CD4-positive, CD25-positive, alpha-beta regulatory T cell (primary cell): ENCODE data around the gene ILKAP. TPM values are rescaled to one million over a fixed set of nuclear protein-coding genes. Genes with fewer than 3 reads are reported as not detected.
A peak's percentile ranks its signal among the peaks of the same experiment; 100 is the strongest.

Source experiments
- ATAC-seq, 2 donors: fragments of 150-1000 bp; cut with Tn5 transposase; one replicate each; pipeline ENCODE4 v1.10.0; 2021; ENCODE audit warnings: low read depth in 2 of 2, moderate number of reproducible peaks in 2 of 2, moderate library complexity in 1 of 2
- DNase-seq, 3 donors: peaks; one replicate each; pipeline versions ENCODE4 v3.0.0 to v3.0.0-alpha.2; 2012 to 2022; ENCODE audit warnings: mixed read lengths in 1 of 3
- H3K27ac ChIP-seq: one replicate; pipeline ENCODE4 v1.7.0; 2013; ENCODE audit warnings: mild to moderate bottlenecking, low read length; ENCODE audit not compliant: insufficient read depth, poor library complexity, severe bottlenecking
- H3K27me3 ChIP-seq: one replicate; pipeline ENCODE4 v1.7.0; 2013; ENCODE audit warnings: low read length; ENCODE audit not compliant: control insufficient read depth, insufficient read depth
- H3K36me3 ChIP-seq: one replicate; pipeline ENCODE4 v1.7.0; 2013; ENCODE audit warnings: mild to moderate bottlenecking, low read length, moderate library complexity; ENCODE audit not compliant: control insufficient read depth, insufficient read depth
- H3K4me1 ChIP-seq: 2 replicates; pipeline ENCODE4 v1.7.0; 2013; ENCODE audit warnings: mild to moderate bottlenecking, low read length; ENCODE audit not compliant: insufficient read depth, control insufficient read depth, poor library complexity, severe bottlenecking
- H3K4me3 ChIP-seq: one replicate; pipeline ENCODE4 v1.7.0; 2013; ENCODE audit warnings: low read depth, mild to moderate bottlenecking, low read length, moderate library complexity
- H3K9me3 ChIP-seq, 2 experiments: 1 replicate in 1 of 2; 2 replicates in 1 of 2; pipeline ENCODE4 v1.7.0; 2013; ENCODE audit warnings: low read length in 2 of 2, mild to moderate bottlenecking in 1 of 2, moderate library complexity in 1 of 2; ENCODE audit not compliant: control insufficient read depth in 2 of 2
- H3K27ac Mint-ChIP-seq, 3 donors: one replicate each; pipeline ENCODE4 v1.8.0; 2020 to 2022; ENCODE audit warnings: mild to moderate bottlenecking in 3 of 3, mixed read lengths in 3 of 3, moderate library complexity in 2 of 3
- H3K27me3 Mint-ChIP-seq: one replicate; pipeline ENCODE4 v1.8.0; 2022; ENCODE audit warnings: mild to moderate bottlenecking, mixed read lengths
- H3K36me3 Mint-ChIP-seq: one replicate; pipeline ENCODE4 v1.8.0; 2020; ENCODE audit warnings: mixed read lengths
- H3K4me1 Mint-ChIP-seq, 4 donors: one replicate each; pipeline ENCODE4 v1.8.0; 2020 to 2022; ENCODE audit warnings: mixed read lengths in 4 of 4, mild to moderate bottlenecking in 1 of 4
- H3K4me3 Mint-ChIP-seq, 4 donors: one replicate each; pipeline ENCODE4 v1.8.0; 2020 to 2022; ENCODE audit warnings: mild to moderate bottlenecking in 4 of 4, mixed read lengths in 4 of 4, moderate library complexity in 3 of 4
- H3K9me3 Mint-ChIP-seq, 7 donors: one replicate each; pipeline ENCODE4 v1.8.0; 2020 to 2022; ENCODE audit warnings: mixed read lengths in 7 of 7, mild to moderate bottlenecking in 3 of 7, moderate library complexity in 2 of 7
- polyA plus RNA-seq, 4 donors: library from polyadenylated mRNA; unstranded; fragments of 300-500 nt; fragmentation: Illumina TruSeq; gene quantifications; one replicate each; pipeline ENCODE4 v1.2.3, GENCODE V29; 2021
- total RNA-seq: library from RNA; stranded (reverse); gene quantifications from one replicate; pipeline ENCODE4 v1.2.3, GENCODE V29; 2022

ILKAP gene
- total and polyA plus RNA-seq, 5 donors from 2014 or later: 39.7 to 122 (median 50.7) TPM

- ATAC-seq (no peak), DNase-seq (no peak)
- Mint-ChIP-seq H3K9me3 (peaks cover 0 to 1% (median 0%) of the 10 kb centered on the region in 7 donors), H3K4me3 (no peak overlapping the region), H3K27ac (no peak overlapping the region), H3K27me3 (peaks cover 42% of the 10 kb centered on the region), H3K36me3 (peaks cover 3% of the 10 kb centered on the region), H3K4me1 (peaks cover 0 to 12% (median 2%) of the 10 kb centered on the region in 4 donors)
- Histone ChIP-seq H3K27ac (no peak overlapping the region), H3K4me3 (no peak overlapping the region), H3K9me3 (no peaks in the 10 kb centered on the region), H3K36me3 (peaks cover 7% of the 10 kb centered on the region), H3K27me3 (no peaks in the 10 kb centered on the region), H3K4me1 (peaks cover 6% of the 10 kb centered on the region)
Observed at GRCh38 chr2:238163481-238164198, 39.9 kb downstream of the ILKAP start.

- Mint-ChIP-seq H3K9me3 (peaks cover 0 to 1% (median 0%) of the 10 kb centered on the region in 7 donors), H3K36me3 (no peaks in the 10 kb centered on the region), H3K4me1 (peaks cover 0 to 12% (median 2%) of the 10 kb centered on the region in 4 donors), H3K4me3 (no peak overlapping the region), H3K27ac (no peak overlapping the region), H3K27me3 (peaks cover 42% of the 10 kb centered on the region)
- peaks cover 2% of the 10 kb centered on the region for H3K36me3 ChIP-seq
- no peak for DNase-seq
- H3K27ac ChIP-seq: no peak overlapping the region
- H3K9me3 ChIP-seq: no peaks in the 10 kb centered on the region
- ATAC-seq: no peak
- H3K27me3 ChIP-seq: no peaks in the 10 kb centered on the region
- H3K4me1 ChIP-seq: peaks cover 6% of the 10 kb centered on the region
- no peak overlapping the region for H3K4me3 ChIP-seq
Observed at GRCh38 chr2:238162846-238163441, 40.6 kb downstream of the ILKAP start.

- H3K9me3 Mint-ChIP-seq: peaks cover 0 to 1% (median 0%) of the 10 kb centered on the region in 7 donors
- DNase-seq: no peak
- no peaks in the 10 kb centered on the region for H3K27me3 ChIP-seq
Observed at GRCh38 chr2:238162251-238162845, 41.1 kb downstream of the ILKAP start.

GRCh38 chr2:238161291-238162051 is 42.0 kb downstream of the ILKAP start:
- Mint-ChIP-seq H3K4me3 (no peak overlapping the region), H3K9me3 (peaks cover 0 to 1% (median 0%) of the 10 kb centered on the region in 7 donors), H3K27me3 (peaks cover 52% of the 10 kb centered on the region), H3K36me3 (no peaks in the 10 kb centered on the region), H3K27ac (no peak overlapping the region), H3K4me1 (peaks cover 0 to 12% (median 2%) of the 10 kb centered on the region in 4 donors)
- DNase-seq (no peak), ATAC-seq (no peak)
- Histone ChIP-seq H3K27ac (no peak overlapping the region), H3K36me3 (no peaks in the 10 kb centered on the region), H3K9me3 (no peaks in the 10 kb centered on the region), H3K4me3 (no peak overlapping the region), H3K27me3 (no peaks in the 10 kb centered on the region), H3K4me1 (peaks cover 6% of the 10 kb centered on the region)

More at GRCh38 chr2:238162251-238162845, 41.1 kb downstream of the ILKAP start:
- Histone ChIP-seq H3K4me1 (peaks cover 6% of the 10 kb centered on the region), H3K4me3 (no peak overlapping the region), H3K36me3 (no peaks in the 10 kb centered on the region), H3K9me3 (no peaks in the 10 kb centered on the region), H3K27ac (no peak overlapping the region)
- H3K27me3 Mint-ChIP-seq: peaks cover 46% of the 10 kb centered on the region
- ATAC-seq: no peak
- H3K36me3 Mint-ChIP-seq: no peaks in the 10 kb centered on the region
- no peak overlapping the region for H3K27ac Mint-ChIP-seq
- no peak overlapping the region for H3K4me3 Mint-ChIP-seq
- H3K4me1 Mint-ChIP-seq: peaks cover 0 to 12% (median 2%) of the 10 kb centered on the region in 4 donors

GRCh38 chr2:238160206-238161129 is 43.0 kb downstream of the ILKAP start:
- H3K4me3 Mint-ChIP-seq: peak overlapping the region in 1 of 4 donors; percentile 54
- H3K27ac Mint-ChIP-seq: no peak overlapping the region
- peaks cover 0 to 1% (median 0%) of the 10 kb centered on the region in 7 donors for H3K9me3 Mint-ChIP-seq
- DNase-seq: no peak
- peaks cover 52% of the 10 kb centered on the region for H3K27me3 Mint-ChIP-seq
- peaks cover 6% of the 10 kb centered on the region for H3K4me1 ChIP-seq
- no peak overlapping the region for H3K4me3 ChIP-seq
- no peaks in the 10 kb centered on the region for H3K27me3 ChIP-seq
- H3K36me3 Mint-ChIP-seq: no peaks in the 10 kb centered on the region
- no peak for ATAC-seq
- peaks cover 0 to 12% (median 2%) of the 10 kb centered on the region in 4 donors for H3K4me1 Mint-ChIP-seq
- no peaks in the 10 kb centered on the region for H3K9me3 ChIP-seq
- no peaks in the 10 kb centered on the region for H3K36me3 ChIP-seq
- H3K27ac ChIP-seq: no peak overlapping the region

- H3K9me3 Mint-ChIP-seq: peaks cover 0 to 1% (median 0%) of the 10 kb centered on the region in 7 donors
- no peak overlapping the region for H3K27ac Mint-ChIP-seq
- Histone ChIP-seq H3K27ac (no peak overlapping the region), H3K4me3 (no peak overlapping the region), H3K36me3 (no peaks in the 10 kb centered on the region), H3K9me3 (no peaks in the 10 kb centered on the region), H3K4me1 (peaks cover 6% of the 10 kb centered on the region), H3K27me3 (no peaks in the 10 kb centered on the region)
- peak overlapping the region in 3 of 4 donors; percentile 10 to 76 (median 36) for H3K4me3 Mint-ChIP-seq
- ATAC-seq: no peak
- DNase-seq: no peak
- peaks cover 0 to 9% (median 2%) of the 10 kb centered on the region in 4 donors for H3K4me1 Mint-ChIP-seq
- peaks cover 50% of the 10 kb centered on the region for H3K27me3 Mint-ChIP-seq
- H3K36me3 Mint-ChIP-seq: no peaks in the 10 kb centered on the region
Observed at GRCh38 chr2:238159661-238160205, 43.8 kb downstream of the ILKAP start.
